22Rv1 (cell line): ENCODE measurements around the gene KLHDC8A.

Source experiments
- ZFX ChIP-seq: fragments of 450-650 bp; IDR thresholded peaks from 2 replicates; pipeline ENCODE4 v1.6.1; 2017; ENCODE audit warnings: antibody characterized with exemption, borderline replicate concordance
- TF ChIP-seq, protein P1 (sequence below): fragments of 450-650 bp; IDR thresholded peaks from 2 replicates; pipeline ENCODE4 v1.5.1; 2017; ENCODE audit warnings: mild to moderate bottlenecking

DNA sequence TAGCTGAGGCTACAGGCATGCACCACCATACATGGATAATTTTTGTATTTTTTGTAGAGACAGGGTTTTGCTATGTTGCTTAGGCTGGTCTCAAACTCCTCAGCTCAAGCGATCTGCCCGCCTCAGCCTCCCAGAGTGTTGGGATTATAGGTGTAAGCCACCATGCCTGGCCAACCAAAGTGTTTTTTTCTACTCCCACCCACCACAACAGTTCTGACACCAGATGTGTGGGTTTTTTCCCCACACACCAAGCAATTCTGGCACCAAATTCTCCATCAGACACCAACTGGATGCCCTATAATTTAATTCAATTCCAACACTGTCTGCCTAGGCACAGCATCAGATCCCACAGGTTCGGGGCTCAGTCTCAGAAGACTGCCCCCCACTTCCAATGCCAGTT lies 20.6 kb upstream of the KLHDC8A start:
- TF ChIP-seq, protein P1, sequence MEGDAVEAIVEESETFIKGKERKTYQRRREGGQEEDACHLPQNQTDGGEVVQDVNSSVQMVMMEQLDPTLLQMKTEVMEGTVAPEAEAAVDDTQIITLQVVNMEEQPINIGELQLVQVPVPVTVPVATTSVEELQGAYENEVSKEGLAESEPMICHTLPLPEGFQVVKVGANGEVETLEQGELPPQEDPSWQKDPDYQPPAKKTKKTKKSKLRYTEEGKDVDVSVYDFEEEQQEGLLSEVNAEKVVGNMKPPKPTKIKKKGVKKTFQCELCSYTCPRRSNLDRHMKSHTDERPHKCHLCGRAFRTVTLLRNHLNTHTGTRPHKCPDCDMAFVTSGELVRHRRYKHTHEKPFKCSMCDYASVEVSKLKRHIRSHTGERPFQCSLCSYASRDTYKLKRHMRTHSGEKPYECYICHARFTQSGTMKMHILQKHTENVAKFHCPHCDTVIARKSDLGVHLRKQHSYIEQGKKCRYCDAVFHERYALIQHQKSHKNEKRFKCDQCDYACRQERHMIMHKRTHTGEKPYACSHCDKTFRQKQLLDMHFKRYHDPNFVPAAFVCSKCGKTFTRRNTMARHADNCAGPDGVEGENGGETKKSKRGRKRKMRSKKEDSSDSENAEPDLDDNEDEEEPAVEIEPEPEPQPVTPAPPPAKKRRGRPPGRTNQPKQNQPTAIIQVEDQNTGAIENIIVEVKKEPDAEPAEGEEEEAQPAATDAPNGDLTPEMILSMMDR, result no peak
- no peak for TF ChIP-seq ZFX
